Brain pericyte (primary cell): ENCODE measurements around the gene KCNE2.

Source experiments
- DNase-seq: peaks from one replicate; pipeline ENCODE4 v3.0.0-alpha.2; 2012; ENCODE audit warnings: low read depth, low spot score

KCNE2 gene

GRCh38 chr21:34363733-34364132 is at the start of gene KCNE2:
TSS of gene KCNE2 (plus strand) at chr21:34364006. CDS start at chr21:34370479, 6,473 bp downstream.
- no peak for DNase-seq

- no peak for DNase-seq
Measured at GRCh38 chr21:34319585-34319984, 44.2 kb upstream of the KCNE2 start.

GRCh38 chr21:34320011-34320410 is 43.8 kb upstream of the KCNE2 start:
- DNase-seq = no peak

- no peak for DNase-seq
Measured at GRCh38 chr21:34330055-34330454, 33.8 kb upstream of the KCNE2 start.

- no peak for DNase-seq
Measured at GRCh38 chr21:34331726-34332125, 32.1 kb upstream of the KCNE2 start.

- DNase-seq = no peak
Measured at GRCh38 chr21:34332347-34332746, 31.5 kb upstream of the KCNE2 start.

GRCh38 chr21:34333121-34333739 is 30.6 kb upstream of the KCNE2 start:
- no peak for DNase-seq

GRCh38 chr21:34335316-34335715 is 28.5 kb upstream of the KCNE2 start:
- DNase-seq = no peak

- no peak for DNase-seq
Measured at GRCh38 chr21:34336245-34336644, 27.6 kb upstream of the KCNE2 start.

- no peak for DNase-seq
Measured at GRCh38 chr21:34336756-34337391, 26.9 kb upstream of the KCNE2 start.

GRCh38 chr21:34337741-34338140 is 26.1 kb upstream of the KCNE2 start:
- no peak for DNase-seq

GRCh38 chr21:34338226-34338625 is 25.6 kb upstream of the KCNE2 start:
- DNase-seq = no peak

- no peak for DNase-seq
Measured at GRCh38 chr21:34340061-34340460, 23.7 kb upstream of the KCNE2 start.

- DNase-seq = no peak
Measured at GRCh38 chr21:34342476-34342875, 21.3 kb upstream of the KCNE2 start.

- DNase-seq = no peak
Measured at GRCh38 chr21:34343347-34343746, 20.5 kb upstream of the KCNE2 start.

- DNase-seq = no peak
Measured at GRCh38 chr21:34343838-34344381, 19.9 kb upstream of the KCNE2 start.

- no peak for DNase-seq
Measured at GRCh38 chr21:34344584-34344983, 19.2 kb upstream of the KCNE2 start.

GRCh38 chr21:34345091-34345871 is 18.5 kb upstream of the KCNE2 start:
- peak; percentile 73 for DNase-seq

- no peak for DNase-seq
Measured at GRCh38 chr21:34345892-34346291, 17.9 kb upstream of the KCNE2 start.

- no peak for DNase-seq
Measured at GRCh38 chr21:34348890-34349519, 14.8 kb upstream of the KCNE2 start.

- DNase-seq = no peak
Measured at GRCh38 chr21:34351786-34352241, 12.0 kb upstream of the KCNE2 start.

- no peak for DNase-seq
Measured at GRCh38 chr21:34352556-34352955, 11.2 kb upstream of the KCNE2 start.
